Measurements from ENCODE around the gene C17orf113. TPM values are rescaled to one million over a fixed set of nuclear protein-coding genes. Genes with fewer than 3 reads are reported as not detected.

Gene C17orf113
- total and polyA plus RNA-seq, 2 of the 13 experiments (the other 11 are each of a cell fraction or from before 2014, with no cell fraction given) = 0.87 to 1.1 TPM

- TF ChIP-seq, protein P1, sequence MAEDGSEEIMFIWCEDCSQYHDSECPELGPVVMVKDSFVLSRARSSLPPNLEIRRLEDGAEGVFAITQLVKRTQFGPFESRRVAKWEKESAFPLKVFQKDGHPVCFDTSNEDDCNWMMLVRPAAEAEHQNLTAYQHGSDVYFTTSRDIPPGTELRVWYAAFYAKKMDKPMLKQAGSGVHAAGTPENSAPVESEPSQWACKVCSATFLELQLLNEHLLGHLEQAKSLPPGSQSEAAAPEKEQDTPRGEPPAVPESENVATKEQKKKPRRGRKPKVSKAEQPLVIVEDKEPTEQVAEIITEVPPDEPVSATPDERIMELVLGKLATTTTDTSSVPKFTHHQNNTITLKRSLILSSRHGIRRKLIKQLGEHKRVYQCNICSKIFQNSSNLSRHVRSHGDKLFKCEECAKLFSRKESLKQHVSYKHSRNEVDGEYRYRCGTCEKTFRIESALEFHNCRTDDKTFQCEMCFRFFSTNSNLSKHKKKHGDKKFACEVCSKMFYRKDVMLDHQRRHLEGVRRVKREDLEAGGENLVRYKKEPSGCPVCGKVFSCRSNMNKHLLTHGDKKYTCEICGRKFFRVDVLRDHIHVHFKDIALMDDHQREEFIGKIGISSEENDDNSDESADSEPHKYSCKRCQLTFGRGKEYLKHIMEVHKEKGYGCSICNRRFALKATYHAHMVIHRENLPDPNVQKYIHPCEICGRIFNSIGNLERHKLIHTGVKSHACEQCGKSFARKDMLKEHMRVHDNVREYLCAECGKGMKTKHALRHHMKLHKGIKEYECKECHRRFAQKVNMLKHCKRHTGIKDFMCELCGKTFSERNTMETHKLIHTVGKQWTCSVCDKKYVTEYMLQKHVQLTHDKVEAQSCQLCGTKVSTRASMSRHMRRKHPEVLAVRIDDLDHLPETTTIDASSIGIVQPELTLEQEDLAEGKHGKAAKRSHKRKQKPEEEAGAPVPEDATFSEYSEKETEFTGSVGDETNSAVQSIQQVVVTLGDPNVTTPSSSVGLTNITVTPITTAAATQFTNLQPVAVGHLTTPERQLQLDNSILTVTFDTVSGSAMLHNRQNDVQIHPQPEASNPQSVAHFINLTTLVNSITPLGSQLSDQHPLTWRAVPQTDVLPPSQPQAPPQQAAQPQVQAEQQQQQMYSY (CRISPR knock-in tag; IDR thresholded peaks at IDR 0.05) = no peak
- TF ChIP-seq DR1 (CRISPR knock-in tag; IDR thresholded peaks at IDR 0.05) (0 out of 2 replicates have a peak, but pooled peaks have one; percentile 40), JDP2 (CRISPR knock-in tag; IDR thresholded peaks at IDR 0.05; ENCODE audit: borderline replicate concordance) (no peak), ZNF790 (CRISPR knock-in tag; IDR thresholded peaks at IDR 0.05; ENCODE audit: borderline replicate concordance) (no peak), ZNF850 (CRISPR knock-in tag; conservative IDR thresholded peaks at IDR 0.05) (no peak), CBX5 (CRISPR knock-in tag; IDR thresholded peaks at IDR 0.05; ENCODE audit: borderline replicate concordance) (peak; percentile 74; the same call in 1 of the 2 replicates), MLLT10 (CRISPR knock-in tag; IDR thresholded peaks at IDR 0.05) (no peak), ELF1 (CRISPR knock-in tag; IDR thresholded peaks at IDR 0.05) (no peak; the same call in 1 of the 2 replicates), ISX (CRISPR knock-in tag; conservative IDR thresholded peaks at IDR 0.05) (no peak), POLR2G (IDR thresholded peaks at IDR 0.05; ENCODE audit: low read depth, low read length) (peak; percentile 58), KLF16 (CRISPR knock-in tag; IDR thresholded peaks at IDR 0.05) (peak in 1 of 2 experiments; percentile 80; a peak in 2 of 4 replicates), MIER2 (CRISPR knock-in tag; IDR thresholded peaks at IDR 0.05) (0 out of 2 replicates have a peak, but pooled peaks have one; percentile 49), ZNF558 (CRISPR knock-in tag; IDR thresholded peaks at IDR 0.05; ENCODE audit: borderline replicate concordance) (no peak), ZNF792 (CRISPR knock-in tag; IDR thresholded peaks at IDR 0.05) (peak; percentile 50; the same call in 1 of the 2 replicates), HNRNPH1 (optimal IDR thresholded peaks at IDR 0.05; ENCODE audit: low read depth, low read length) (no peak), MYC (CRISPR knock-in tag; IDR thresholded peaks at IDR 0.05; ENCODE audit: borderline replicate concordance) (no peak; the same call in none of the 2 replicates), TBX2 (CRISPR knock-in tag; IDR thresholded peaks at IDR 0.05; ENCODE audit: borderline replicate concordance) (peak; percentile 43; the same call in 1 of the 2 replicates), ZNF629 (CRISPR knock-in tag; conservative IDR thresholded peaks at IDR 0.05) (no peak)
- TF ChIP-seq, protein P2, sequence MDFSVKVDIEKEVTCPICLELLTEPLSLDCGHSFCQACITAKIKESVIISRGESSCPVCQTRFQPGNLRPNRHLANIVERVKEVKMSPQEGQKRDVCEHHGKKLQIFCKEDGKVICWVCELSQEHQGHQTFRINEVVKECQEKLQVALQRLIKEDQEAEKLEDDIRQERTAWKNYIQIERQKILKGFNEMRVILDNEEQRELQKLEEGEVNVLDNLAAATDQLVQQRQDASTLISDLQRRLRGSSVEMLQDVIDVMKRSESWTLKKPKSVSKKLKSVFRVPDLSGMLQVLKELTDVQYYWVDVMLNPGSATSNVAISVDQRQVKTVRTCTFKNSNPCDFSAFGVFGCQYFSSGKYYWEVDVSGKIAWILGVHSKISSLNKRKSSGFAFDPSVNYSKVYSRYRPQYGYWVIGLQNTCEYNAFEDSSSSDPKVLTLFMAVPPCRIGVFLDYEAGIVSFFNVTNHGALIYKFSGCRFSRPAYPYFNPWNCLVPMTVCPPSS (IDR thresholded peaks at IDR 0.05) = no peak
- TF ChIP-seq, protein P3, sequence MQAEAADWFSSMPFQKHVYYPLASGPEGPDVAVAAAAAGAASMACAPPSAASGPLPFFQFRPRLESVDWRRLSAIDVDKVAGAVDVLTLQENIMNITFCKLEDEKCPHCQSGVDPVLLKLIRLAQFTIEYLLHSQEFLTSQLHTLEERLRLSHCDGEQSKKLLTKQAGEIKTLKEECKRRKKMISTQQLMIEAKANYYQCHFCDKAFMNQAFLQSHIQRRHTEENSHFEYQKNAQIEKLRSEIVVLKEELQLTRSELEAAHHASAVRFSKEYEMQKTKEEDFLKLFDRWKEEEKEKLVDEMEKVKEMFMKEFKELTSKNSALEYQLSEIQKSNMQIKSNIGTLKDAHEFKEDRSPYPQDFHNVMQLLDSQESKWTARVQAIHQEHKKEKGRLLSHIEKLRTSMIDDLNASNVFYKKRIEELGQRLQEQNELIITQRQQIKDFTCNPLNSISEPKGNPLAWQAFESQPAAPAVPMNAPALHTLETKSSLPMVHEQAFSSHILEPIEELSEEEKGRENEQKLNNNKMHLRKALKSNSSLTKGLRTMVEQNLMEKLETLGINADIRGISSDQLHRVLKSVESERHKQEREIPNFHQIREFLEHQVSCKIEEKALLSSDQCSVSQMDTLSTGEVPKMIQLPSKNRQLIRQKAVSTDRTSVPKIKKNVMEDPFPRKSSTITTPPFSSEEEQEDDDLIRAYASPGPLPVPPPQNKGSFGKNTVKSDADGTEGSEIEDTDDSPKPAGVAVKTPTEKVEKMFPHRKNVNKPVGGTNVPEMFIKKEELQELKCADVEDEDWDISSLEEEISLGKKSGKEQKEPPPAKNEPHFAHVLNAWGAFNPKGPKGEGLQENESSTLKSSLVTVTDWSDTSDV (CRISPR knock-in tag; IDR thresholded peaks at IDR 0.05) = no peak
- TF ChIP-seq, protein P4, sequence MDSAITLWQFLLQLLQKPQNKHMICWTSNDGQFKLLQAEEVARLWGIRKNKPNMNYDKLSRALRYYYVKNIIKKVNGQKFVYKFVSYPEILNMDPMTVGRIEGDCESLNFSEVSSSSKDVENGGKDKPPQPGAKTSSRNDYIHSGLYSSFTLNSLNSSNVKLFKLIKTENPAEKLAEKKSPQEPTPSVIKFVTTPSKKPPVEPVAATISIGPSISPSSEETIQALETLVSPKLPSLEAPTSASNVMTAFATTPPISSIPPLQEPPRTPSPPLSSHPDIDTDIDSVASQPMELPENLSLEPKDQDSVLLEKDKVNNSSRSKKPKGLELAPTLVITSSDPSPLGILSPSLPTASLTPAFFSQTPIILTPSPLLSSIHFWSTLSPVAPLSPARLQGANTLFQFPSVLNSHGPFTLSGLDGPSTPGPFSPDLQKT (CRISPR knock-in tag; IDR thresholded peaks at IDR 0.05; ENCODE audit: borderline replicate concordance) = no peak
These were observed 22.2 kb downstream of the C17orf113 start (continued) for GRCh38 chr17:42027961-42028790.

Data from HepG2 (cell line).